ENCODE results near the gene NT5DC2.

The NT5DC2 gene

GRCh38 chr3:52524258-52524751 is 9.4 kb downstream of the NT5DC2 start:
- no peak for FAIRE-seq

- no peak for FAIRE-seq
Measured at GRCh38 chr3:52523386-52524257, 10.0 kb downstream of the NT5DC2 start.

- FAIRE-seq, result no peak
Measured at GRCh38 chr3:52522651-52523251, 10.9 kb downstream of the NT5DC2 start.

- FAIRE-seq, result no peak
Measured at GRCh38 chr3:52521881-52522650, 11.6 kb downstream of the NT5DC2 start.

- no peak for FAIRE-seq
Measured at GRCh38 chr3:52521488-52521824, 12.2 kb downstream of the NT5DC2 start.

- no peak for FAIRE-seq
Measured at GRCh38 chr3:52520716-52521487, 12.8 kb downstream of the NT5DC2 start.

GRCh38 chr3:52520141-52520667 is 13.5 kb downstream of the NT5DC2 start:
- no peak for FAIRE-seq

GRCh38 chr3:52519445-52520140 is 14.1 kb downstream of the NT5DC2 start:
- FAIRE-seq, result no peak

- no peak for FAIRE-seq
Measured at GRCh38 chr3:52518723-52519444, 14.8 kb downstream of the NT5DC2 start.

- FAIRE-seq, result no peak
Measured at GRCh38 chr3:52517796-52518722, 15.6 kb downstream of the NT5DC2 start.

GRCh38 chr3:52516509-52517195 is 17.0 kb downstream of the NT5DC2 start:
- no peak for FAIRE-seq

- no peak for FAIRE-seq
Measured at GRCh38 chr3:52515192-52515591, 18.5 kb downstream of the NT5DC2 start.

GRCh38 chr3:52514576-52514975 is 19.1 kb downstream of the NT5DC2 start:
- no peak for FAIRE-seq

- FAIRE-seq, result no peak
Measured at GRCh38 chr3:52513281-52513680, 20.4 kb downstream of the NT5DC2 start.

GRCh38 chr3:52512727-52513126 is 20.9 kb downstream of the NT5DC2 start:
- FAIRE-seq, result no peak

- no peak for FAIRE-seq
Measured at GRCh38 chr3:52512105-52512504, 21.6 kb downstream of the NT5DC2 start.

- no peak for FAIRE-seq
Measured at GRCh38 chr3:52511509-52511908, 22.1 kb downstream of the NT5DC2 start.

- FAIRE-seq, result no peak
Measured at GRCh38 chr3:52509753-52510328, 23.8 kb downstream of the NT5DC2 start.

GRCh38 chr3:52507359-52507758 is 26.3 kb downstream of the NT5DC2 start:
- FAIRE-seq, result no peak

All from colon (tissue), 2 donors.